ENCODE data around the gene ACTN4. TPM values are rescaled to one million over a fixed set of nuclear protein-coding genes. Genes with fewer than 3 reads are reported as not detected.
"Not testable (repeated sequence)": the region's sequence is repeated elsewhere in the genome, so short reads cannot be mapped to it uniquely, and the experiment has no call there.

The ACTN4 gene
- polyA plus RNA-seq, 1 donor = 654 TPM

GRCh38 chr19:38736413-38737280 lies 89.2 kb downstream of the ACTN4 start:
- DNase-seq = no peak

- DNase-seq = no peak
Observed at GRCh38 chr19:38737281-38737865, 89.9 kb downstream of the ACTN4 start.

- DNase-seq = no peak
Observed at GRCh38 chr19:38737921-38738737, 90.7 kb downstream of the ACTN4 start.

- no peak for DNase-seq
Observed at GRCh38 chr19:38739440-38740256, 92.2 kb downstream of the ACTN4 start.

- no peak for DNase-seq
Observed at GRCh38 chr19:38740257-38740592, 92.8 kb downstream of the ACTN4 start.

- DNase-seq = no peak
Observed at GRCh38 chr19:38740932-38741331, 93.5 kb downstream of the ACTN4 start.

- no peak for DNase-seq
Observed at GRCh38 chr19:38741670-38742069, 94.2 kb downstream of the ACTN4 start.

GRCh38 chr19:38742296-38742695 lies 94.8 kb downstream of the ACTN4 start:
- no peak for DNase-seq

GRCh38 chr19:38742906-38743305 lies 95.5 kb downstream of the ACTN4 start:
- no peak for DNase-seq

GRCh38 chr19:38743394-38744297 lies 96.2 kb downstream of the ACTN4 start:
- no peak for DNase-seq

- DNase-seq = no peak
Observed at GRCh38 chr19:38744298-38744681, 96.8 kb downstream of the ACTN4 start, which contains the start of gene CAPN12. Gene CAPN12 (minus strand): TSS chr19:38744474. CDS start chr19:38744165, 309 bp downstream.

- DNase-seq = no peak
Observed at GRCh38 chr19:38744874-38745273, 97.4 kb downstream of the ACTN4 start.

GRCh38 chr19:38745316-38745715 lies 97.9 kb downstream of the ACTN4 start:
- no peak for DNase-seq

GRCh38 chr19:38753783-38754182 lies 106.3 kb downstream of the ACTN4 start:
- not testable (repeated sequence) for DNase-seq

GRCh38 chr19:38754196-38754595 lies 106.7 kb downstream of the ACTN4 start:
- not testable (repeated sequence) for DNase-seq

GRCh38 chr19:38759590-38760003 lies 112.1 kb downstream of the ACTN4 start:
- no peak for DNase-seq

- not testable (repeated sequence) for DNase-seq
Observed at GRCh38 chr19:38760805-38761517, 113.5 kb downstream of the ACTN4 start.

GRCh38 chr19:38761884-38762389 lies 114.5 kb downstream of the ACTN4 start:
- not testable (repeated sequence) for DNase-seq

- no peak for DNase-seq
Observed at GRCh38 chr19:38763795-38764220, 116.4 kb downstream of the ACTN4 start.

GRCh38 chr19:38765214-38765613 lies 117.8 kb downstream of the ACTN4 start:
- no peak for DNase-seq
